ENCODE measurements around the gene SLC25A15.
"Not testable (repeated sequence)": the region's sequence is repeated elsewhere in the genome, so short reads cannot be mapped to it uniquely, and the experiment has no call there.

SLC25A15 gene

DNA sequence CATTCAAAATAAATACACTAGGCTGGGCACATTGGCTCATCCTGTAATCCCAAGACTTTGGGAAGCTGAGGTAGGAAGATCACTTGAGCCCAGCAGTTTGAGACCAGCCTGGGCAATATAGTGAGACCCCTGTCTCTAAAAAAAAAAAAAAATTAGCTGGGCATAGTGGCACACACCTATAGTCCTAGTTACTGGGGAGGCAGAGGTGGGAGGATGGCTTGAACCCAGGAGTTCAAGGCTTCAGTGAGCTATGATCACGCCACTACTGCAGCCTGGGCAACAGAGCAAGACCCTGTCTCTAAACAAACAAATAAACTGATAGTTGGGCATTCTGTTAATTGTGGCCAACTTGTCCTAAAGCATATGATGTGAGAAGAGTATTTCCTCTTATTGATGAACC is 6.4 kb upstream of the SLC25A15 start:
- DNase-seq = not testable (repeated sequence)

DNA sequence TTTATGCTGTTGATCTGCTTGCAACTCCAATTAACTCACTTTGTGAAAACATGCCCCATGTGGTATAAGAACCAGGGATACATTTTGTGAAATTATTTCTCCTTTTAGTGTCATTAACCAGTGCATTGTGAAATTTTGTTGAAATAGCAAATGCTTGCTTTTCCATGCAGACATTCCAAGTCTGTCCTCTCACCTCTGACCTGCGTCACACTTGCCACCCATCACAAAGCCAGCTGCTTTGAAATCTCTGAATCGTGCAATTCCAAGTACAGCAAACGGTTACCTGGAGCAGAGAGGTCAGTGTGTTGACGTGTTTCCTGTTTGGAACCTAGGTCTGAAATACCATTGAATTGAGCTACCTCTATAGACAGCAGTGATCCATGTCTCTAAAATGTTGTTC is 4.9 kb upstream of the SLC25A15 start:
- DNase-seq = no peak

DNA sequence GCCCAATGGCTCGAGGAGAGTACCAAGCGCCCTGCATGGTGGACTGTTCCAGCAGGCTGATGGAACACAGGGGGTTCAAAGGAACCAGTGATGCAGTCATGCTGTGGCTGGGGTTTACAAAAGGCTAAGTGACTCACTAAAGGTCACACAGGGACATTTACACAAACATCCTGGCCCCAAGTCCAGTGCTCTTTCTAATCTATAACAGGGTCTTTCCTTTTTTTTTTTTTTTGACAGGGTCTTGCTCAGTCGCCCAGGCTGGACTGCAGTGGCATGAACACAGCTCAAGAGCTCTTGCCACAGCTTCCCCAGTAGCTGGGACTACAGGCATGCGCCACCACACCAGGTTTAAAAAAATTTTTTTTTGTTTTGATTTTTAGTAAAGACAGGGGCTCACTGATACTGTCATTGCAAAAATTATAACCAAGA is 2.8 kb upstream of the SLC25A15 start:
- DNase-seq = no peak

GRCh38 chr13:40787062-40787461 is 2.3 kb upstream of the SLC25A15 start:
- no peak for DNase-seq

DNA sequence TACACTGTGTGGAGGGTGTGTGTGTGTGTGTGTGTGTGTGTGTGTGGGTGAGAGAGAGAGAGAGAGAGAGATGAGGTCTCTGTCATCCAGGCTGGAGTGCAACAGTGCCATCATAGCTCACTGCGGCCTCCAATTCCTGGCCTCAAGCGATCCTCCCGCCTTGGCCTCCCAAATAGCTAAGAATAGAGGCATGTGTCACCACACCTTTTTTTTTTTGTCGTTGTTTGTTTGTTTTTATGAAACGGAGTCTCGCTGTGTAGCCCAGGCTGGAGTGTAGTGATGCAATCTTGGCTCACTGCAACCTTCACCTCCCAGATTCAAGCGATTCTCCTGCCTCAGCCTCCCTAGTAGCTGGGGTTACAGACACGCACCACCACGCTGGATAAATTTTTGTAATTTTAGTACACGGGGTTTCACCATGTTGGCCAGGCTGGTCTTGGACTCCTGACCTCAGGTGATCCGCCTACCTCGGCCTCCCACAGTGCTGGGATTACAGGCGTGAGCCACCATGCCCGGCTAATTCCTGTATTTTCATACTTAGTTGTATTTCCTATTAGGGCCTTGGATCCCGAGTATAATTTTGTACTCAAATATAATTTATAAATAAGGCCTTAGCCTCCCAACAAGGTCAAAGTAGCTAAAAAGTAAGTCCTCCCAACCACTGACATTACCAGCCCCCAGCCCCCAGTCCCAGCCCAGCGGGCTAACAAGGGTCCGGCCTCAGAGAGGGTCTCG is 704 bp upstream of the SLC25A15 start:
- DNase-seq = not testable (repeated sequence)

DNA sequence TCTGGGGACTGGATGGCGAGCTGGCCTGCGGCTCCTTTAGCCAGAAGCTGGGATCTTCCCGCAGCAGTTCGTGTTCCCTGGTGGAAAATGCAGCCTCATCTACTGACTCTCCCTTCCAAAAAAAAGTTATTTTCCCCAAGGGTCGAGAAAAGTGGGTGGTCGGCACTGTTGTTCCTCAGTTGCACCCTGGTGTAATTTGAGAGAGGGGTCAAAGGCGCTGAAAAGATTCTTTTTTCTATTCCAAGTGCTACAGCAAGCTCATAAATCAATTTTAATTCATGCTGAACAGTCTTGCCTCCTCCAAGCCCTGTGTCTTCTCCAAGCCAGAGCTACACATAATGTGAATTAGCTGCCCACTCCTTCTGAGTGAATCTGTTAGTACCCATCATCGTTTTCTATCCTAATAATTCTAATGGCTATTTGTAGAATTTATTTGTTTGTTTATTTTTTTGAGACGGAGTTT is 774 bp downstream of the SLC25A15 start:
- no peak for DNase-seq

DNA sequence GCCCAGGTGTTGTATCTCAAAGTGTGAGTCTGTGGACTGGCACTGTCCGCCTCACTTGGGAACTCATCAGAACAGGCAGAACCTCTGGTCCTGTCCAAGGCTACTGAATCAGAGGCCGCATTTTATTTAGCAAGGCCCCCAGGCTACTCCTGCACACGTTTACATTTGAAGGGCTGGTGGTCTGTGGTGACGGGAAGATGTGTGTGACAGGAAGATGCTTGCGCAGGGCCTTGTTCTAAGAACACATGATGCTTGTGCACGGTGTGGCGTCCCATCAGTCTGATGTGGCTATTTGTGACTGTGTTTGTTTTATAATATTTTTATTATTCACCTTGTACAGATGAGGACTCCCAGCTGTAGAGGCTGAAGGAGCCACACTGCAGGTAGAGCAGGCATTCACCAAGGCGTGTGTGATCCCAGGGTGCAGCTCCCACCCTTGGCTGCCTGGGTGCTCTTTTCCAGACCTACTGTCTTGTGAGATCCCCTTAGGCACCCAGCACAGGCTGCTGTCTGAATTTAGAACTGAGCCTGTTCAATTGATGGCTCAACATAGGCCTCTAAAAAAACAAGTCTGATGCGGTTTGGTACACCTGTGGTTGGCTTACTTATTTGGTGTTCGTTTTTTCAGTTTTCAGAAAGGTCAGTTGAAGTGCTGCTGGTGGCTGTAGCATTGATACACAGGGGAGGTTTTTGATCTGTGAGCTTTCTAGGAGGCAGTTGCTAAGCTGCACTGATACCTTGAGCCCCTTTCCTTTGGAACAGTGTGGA is 3.1 kb downstream of the SLC25A15 start:
- DNase-seq = no peak

GRCh38 chr13:40793339-40793738 is 3.9 kb downstream of the SLC25A15 start:
- no peak for DNase-seq

- DNase-seq = no peak
Measured at GRCh38 chr13:40794414-40795368, 5.3 kb downstream of the SLC25A15 start.

DNA sequence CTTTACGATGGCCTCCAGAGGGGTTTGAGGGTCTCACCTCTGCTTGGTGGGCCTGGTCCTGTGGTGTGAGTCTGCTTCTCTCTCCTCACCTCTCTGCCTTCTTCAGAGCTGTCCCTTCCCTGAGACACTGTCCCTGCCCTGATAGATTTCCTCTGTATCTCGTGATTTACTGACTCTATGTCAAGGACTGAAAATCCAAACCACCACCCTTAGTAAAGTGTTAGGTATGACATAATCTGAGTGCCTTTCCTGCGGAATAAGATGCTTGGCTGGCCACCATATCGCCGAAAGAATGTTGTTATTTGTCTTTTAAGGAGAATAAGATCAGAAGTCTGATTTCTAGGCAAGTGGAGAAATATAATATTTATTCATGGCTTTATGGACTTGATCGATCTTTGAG is 7.2 kb downstream of the SLC25A15 start:
- no peak for DNase-seq

DNA sequence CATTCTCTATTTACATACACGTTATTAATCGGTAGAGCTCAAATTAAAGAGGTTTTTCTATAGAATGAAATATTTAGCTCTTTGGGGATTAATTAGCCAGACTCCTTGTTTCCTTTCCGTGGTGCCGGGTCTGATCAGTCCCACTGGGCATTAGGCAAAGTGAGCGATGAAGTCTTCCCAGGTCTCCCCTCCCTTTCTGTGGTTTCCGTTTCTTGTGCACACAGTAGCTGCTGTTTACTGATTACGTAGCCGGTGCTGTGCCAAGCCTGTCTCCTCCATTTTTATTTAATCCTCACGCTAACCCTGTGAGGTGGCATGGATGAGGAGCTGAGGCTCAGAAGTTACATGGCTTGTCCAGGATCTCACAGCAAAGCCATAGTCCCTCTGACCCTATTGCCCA is 9.0 kb downstream of the SLC25A15 start:
- peak; percentile 6 to 10 for DNase-seq

DNA sequence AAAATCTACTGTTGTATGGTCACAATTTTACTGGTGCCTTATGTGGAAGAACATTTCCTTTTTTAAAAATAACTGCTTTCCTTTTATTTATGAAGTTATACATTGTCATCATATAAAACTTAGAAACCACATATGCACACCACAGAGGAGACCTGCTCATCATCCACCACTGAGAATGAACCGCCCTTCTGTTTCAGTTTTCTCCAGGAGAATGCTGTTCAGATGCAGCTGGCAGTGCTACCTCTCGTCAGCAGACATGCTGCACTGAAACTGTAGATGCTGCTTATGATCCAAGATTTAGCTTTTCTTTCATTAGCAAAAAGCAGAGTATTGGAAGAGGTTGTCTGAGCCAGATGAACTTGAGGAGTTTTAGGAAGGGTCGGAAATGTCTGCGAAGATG is 10.1 kb downstream of the SLC25A15 start:
- DNase-seq = no peak

DNA sequence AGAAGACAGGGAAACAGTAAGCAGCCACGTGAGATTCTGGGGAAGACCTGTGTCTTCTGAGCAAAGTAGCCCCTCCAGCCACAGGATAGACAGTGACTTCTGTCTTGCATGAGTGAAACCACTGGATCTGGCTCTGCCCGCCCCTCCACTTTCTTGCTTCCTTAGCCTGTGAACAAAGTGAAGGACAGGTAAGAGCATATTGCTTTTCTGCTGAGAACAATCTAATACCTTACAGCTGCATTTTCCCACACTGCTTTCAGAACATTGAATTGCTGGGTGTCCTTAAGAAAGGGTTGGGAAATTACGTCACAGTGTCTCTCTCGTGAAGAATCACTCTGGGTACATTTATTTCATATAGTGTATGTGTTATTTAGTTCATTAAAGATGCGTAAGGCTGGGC is 11.1 kb downstream of the SLC25A15 start:
- no peak for DNase-seq

DNA sequence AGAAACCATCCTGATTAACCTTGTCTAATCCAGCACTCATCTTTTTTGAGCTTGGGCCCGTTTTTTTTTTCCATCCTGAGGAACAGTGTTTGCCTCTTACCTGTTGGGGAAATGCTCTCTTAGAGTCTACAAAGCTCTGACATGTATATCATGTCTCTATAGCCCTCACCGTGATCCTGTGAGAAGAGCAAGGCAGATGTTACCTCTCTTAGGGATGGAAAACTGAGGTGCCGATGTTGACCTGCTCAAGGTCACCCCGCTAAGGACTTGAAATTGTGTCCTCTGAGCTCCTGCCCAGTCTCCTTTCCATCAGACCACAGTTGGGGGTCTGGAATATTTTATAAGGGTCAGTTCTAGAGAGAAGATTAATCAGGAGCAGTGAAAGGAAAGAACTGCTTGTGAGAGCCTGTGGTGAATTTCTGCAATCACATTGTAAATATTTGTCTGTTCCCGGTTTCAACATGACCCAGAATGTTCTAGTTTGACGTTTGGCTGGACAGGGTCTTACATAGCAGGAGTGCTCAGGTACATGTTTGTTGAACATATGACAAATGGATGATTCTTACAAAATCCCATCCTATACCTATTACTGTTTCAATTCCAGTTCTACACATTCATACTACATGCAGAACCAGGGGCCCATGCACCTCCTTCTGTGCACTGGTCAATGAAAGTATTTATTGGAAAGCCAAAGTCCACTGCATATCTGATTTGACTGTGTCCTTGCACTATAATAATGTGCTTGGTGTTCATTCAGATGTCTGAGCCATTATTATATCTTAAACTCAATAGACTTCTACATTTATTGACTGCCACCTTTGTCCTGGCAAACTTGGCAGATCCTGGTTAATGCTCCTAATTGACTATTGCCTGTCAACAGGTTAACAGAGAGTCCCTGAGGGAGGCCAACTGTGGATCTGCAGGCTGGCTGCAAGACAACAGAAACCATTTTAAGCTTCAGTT is 12.1 kb downstream of the SLC25A15 start:
- DNase-seq = no peak

- no peak for DNase-seq
Measured at GRCh38 chr13:40803316-40803715, 13.9 kb downstream of the SLC25A15 start.

DNA sequence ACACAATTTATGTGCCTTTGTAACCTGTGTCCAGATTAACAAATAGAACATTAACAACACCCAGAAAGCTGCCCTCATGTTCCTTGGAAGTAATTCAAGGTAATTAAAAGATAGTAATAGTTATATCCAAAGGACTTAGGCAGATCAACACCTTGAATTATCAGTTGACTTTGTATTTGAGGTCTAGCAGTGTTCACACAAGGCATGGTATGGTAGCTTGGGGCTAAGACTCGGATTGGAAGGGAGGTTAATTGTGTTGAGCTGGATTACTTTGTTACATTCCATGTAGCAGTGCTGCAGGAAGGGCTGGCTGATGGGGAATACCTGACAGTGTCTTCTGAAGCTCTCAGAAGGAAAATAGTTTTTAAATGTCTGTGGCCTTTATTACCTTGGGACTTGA is 16.8 kb downstream of the SLC25A15 start:
- DNase-seq = no peak

- no peak for DNase-seq
Measured at GRCh38 chr13:40809471-40809870, 20.1 kb downstream of the SLC25A15 start.

DNA sequence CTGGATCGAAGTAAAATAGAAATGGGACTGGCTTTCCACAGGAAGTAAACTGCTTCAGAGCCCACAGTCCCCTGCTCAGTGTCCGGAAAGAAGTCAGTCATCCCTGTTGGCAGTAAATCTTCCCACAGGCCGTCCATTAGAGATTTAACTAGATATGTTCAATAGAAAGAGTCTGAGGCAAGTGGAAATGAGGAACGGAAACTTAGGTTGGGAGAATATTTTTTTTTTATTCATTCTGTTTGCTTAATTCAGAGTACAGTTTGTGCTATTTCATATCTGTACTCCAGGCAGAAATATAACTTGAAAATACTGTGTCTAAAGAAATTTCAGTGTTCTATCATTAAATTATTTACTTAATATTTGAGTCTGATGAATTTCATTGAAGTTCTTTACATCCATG is 22.7 kb downstream of the SLC25A15 start:
- DNase-seq = no peak

- no peak for DNase-seq
Measured at GRCh38 chr13:40812724-40813445, 23.5 kb downstream of the SLC25A15 start.

GRCh38 chr13:40813667-40814454 is 24.4 kb downstream of the SLC25A15 start:
- peak; percentile 1 to 35 for DNase-seq

Measured in Kasumi-1 (cell line).